Measurements from ENCODE around the gene TMEM184A.

Gene TMEM184A

GRCh38 chr7:1550005-1550845 is 5.8 kb downstream of the TMEM184A start:
- DNase-seq, result no peak

GRCh38 chr7:1549357-1550004 is 6.5 kb downstream of the TMEM184A start:
- DNase-seq, result no peak

DNA sequence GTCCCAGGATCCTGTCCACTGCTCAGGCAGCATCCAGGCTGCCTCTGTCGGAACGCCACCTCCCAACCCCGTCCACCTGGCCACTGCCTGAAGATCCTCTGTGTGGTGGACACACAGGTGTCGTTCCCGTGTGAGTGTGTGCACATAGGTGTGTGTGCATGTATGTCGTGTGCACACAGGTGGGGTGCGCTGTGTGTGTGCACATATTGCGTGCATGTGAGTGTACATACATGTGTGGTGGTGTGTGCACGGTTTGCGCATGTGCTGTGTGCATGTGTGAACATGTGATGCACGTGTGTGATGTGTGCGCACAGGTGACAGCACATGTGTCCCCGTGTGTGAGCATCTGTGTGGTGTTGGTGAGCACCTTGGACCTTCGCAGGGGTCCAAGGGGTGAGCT is 7.1 kb downstream of the TMEM184A start:
- no peak for DNase-seq

DNA sequence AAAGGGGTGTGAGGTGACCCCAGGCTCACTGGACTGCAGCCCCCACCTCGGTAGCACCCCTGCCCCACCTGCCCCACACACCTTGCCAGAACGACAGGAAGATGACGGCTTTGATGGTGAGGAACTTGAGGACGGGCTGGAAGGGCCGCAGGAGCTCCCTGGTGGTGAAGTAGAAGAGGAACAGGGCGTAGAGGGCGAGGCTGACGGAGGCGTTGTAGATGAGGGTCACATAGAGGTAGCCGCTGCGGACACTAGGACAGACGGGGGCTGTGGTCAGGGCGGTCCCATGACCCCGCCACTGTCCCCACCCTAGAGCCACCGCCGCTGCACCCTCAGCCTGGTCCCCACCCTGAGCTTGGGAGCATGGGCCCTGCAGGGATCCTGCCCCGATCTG is 7.6 kb downstream of the TMEM184A start:
- peak; percentile 78 for DNase-seq

DNA sequence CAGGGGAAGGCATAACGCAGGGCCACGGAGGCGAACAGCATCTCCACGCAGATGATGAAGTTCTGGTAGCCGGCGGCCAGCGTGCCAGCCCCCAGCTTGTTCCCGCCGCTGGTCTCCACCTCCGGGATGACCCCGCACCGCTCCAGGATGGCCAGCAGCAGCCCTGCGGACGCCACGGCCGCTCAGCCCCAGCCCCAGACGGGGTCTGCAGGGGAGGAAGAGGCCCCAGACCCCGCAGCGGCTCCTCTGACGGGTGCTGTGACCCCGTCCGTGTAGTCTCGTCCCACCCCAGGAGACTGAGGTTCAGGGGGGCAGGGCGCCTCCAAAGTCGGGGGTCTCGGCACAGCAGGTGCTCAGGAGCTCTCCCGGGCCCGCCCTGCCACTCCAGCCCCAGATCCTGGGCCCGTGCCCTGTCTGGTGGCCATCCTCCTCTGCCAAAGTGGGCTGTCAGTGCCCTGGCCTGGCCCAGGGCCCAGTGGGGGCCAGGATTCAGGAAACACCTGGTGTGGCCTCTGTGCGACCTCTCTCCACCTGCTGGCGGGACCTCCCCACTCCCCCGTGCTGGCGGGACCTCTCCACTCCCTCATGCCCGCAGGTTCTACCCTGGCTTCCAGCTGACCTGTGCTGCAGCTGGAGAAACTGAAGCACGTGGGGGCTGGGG is 8.1 kb downstream of the TMEM184A start:
- no peak for DNase-seq

DNA sequence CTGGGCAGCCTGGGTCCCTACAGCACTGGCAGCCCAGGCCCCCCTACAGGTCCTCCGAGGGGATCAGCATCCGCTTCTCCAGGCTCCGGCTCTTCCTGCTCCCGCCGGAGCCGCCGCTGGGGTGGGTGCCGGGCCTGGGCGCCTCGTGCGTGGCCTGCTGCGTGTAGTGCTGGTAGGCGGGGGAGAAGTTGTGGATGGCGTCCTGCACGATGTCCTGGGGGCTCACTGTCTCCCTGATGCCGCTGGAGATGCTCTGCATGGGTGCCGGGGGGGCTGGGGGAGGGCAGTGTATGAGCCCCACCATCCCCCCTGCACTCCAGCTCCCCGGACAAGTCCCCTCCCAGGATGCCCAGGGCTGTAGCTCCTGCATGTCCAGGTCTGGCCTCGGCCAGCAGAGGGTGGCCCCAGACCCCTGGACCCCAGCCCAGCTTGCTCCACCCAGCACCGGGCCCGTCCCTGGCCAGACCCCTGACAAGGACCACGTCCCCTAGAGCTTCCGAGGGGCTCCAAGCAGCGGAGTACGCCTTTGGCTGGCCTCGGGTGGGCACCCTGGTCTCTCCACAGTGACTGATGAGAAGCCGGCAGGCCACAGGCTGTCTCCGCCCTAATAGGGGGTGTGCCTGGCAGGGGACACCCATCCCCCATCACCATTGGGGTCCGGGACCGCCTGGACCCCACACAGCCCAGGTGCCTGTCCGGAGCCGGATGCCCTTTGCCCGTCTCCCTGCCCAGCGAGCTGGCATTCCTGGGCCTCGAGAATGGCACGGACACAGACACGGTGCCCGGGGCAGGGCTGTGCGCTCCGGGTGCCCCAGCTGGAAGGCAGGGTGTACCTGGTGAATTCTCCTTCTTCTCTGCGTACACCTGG is 8.9 kb downstream of the TMEM184A start:
- no peak for DNase-seq

DNA sequence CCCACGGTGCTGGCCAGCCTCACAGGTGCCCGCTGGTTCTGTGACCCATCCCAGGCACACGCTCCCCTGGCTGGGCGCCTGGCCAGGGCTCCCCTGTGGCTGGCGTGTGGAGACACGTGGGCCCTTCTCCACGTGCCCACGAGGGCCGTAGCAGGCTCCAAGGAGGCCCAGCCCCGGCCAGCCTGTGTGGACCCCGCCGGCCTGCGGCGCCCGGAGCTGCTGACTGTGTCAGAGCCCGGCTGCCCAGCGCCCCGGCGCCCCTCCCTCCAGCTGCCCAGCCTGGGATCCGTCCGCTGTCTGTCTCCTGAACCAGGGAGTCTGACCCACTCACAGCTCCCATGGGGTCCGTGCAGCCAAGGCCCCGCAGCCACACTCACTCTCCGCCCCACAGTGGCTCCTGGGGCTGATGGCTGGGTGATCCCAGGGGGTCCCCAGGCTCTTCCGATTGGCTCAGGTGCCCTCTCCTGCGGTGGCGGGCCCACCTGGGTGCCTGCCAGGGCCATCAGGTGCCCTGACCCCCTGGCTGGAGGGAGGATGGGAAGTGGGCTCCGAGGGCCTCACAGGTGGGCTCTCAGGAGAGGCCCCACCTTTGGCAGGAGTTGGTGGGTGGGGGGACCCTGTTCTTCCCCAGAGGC is 9.6 kb downstream of the TMEM184A start:
- no peak for DNase-seq

DNA sequence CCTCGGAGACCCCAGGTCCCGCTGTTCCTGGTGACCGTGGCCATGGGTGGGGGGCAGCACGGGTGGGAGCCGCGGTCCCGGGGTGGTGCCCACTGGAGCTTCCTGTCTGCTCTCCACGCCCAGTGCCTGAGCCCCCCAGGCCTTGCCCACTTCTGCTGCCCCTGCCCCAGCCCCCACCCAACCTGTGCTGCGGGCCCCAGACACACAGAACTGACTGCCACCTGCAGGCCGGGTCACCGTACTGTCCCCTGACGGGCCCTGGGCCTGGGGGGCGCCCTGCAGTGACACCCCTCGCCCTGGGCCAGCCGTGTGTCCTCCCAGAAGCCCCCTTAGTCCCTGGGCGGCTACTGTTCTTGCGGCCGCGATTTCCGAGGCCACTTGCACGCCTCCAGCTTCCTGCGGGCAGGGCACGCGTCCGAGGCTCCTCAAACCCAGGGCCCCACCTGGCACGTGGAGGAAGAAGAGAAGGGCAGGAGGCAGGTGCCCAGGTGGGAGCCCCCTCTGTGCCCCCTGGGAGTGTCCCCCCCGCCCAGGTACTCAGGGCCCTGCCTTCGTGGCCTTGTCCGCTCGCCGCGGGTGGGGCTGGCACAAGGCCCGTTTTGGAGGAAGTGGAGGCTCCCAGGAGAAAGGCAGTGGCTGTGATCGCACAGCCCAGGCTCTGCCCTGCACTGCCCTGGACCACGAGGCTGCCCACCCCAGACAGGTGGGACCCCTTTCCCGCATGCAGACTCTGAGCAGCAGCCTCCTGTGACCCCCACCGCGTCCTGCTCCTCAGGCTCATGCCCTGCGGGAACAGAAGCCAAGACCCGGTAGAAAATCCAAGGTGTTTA is 10.4 kb downstream of the TMEM184A start:
- no peak for DNase-seq

DNA sequence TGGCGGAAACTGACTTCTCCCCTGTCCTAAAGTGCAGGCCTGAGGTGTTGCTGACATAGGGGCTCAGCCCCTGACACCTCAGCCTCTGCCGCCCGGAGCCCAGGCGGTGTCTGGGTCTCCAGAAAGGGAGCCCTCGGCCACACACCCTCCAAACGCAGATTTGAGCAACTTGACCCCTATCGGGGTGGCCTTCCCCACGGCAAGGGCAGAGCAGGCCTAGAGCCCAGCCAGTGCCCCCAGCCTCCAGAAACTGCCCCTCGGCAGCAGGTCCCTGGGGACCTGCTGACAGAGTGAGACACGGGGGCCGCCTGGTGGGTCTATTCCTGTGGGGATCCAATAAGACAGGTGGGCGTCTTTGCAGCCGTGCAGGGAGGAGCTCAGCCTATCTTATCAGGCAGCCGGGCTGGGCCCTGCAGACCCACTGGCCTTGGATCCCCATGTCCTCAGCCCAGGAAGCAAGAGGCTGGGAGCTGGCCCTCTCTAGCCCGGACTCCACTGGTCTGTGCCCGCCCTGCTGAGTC is 11.0 kb downstream of the TMEM184A start:
- no peak for DNase-seq

DNA sequence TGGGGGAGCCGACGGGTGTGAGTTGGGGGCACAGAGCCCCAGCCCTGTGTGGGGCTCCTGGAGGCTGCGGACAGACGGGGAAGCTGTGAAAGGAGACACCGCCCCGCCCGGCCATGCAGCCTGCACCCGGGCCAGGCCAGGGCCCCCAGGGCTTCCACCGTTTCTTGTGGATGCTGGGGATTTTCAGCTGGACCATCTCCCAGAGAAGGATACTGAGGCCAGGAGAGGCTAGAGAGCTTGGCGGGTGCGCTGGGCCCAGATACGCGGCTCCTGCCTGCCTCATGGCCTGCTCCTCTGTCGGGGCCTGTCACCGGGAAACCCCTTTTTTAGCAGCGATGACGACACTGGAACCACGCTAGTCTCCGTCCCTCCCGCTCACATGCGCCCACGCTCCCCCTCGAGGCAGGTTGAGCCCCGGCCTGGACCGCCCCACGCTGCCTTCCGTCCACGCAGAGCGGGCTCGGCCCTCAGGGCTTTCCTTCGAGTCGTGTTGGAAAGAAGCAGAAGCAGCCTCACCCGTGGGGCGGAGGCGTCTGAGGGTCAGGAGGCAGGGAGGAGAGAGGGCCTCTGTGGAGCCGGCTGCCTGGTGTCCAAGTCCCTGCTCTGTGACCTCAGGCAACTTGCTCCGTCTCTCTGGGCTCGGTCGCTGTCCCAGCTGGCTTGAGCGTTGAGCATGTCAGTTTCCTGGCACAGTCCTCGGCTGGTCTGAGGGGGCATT is 11.7 kb downstream of the TMEM184A start:
- no peak for DNase-seq

DNA sequence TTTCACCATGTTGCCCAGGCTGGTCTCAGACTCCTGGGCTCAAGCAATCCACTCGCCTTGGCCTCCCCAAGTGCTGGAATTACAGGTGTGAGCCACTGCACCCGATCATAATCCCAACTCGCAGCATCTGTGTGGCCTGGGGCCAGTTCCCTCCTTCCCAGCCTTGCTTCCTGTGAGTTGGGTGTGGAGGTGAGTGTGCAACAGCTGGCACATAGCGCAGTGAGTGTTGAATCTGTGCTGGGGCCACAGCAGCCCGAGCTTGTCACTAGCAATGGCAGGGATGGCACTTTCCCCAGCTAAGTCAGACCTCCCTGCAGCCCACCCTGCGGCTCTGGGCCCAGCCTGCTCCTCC is 12.2 kb downstream of the TMEM184A start:
- DNase-seq, result no peak

DNA sequence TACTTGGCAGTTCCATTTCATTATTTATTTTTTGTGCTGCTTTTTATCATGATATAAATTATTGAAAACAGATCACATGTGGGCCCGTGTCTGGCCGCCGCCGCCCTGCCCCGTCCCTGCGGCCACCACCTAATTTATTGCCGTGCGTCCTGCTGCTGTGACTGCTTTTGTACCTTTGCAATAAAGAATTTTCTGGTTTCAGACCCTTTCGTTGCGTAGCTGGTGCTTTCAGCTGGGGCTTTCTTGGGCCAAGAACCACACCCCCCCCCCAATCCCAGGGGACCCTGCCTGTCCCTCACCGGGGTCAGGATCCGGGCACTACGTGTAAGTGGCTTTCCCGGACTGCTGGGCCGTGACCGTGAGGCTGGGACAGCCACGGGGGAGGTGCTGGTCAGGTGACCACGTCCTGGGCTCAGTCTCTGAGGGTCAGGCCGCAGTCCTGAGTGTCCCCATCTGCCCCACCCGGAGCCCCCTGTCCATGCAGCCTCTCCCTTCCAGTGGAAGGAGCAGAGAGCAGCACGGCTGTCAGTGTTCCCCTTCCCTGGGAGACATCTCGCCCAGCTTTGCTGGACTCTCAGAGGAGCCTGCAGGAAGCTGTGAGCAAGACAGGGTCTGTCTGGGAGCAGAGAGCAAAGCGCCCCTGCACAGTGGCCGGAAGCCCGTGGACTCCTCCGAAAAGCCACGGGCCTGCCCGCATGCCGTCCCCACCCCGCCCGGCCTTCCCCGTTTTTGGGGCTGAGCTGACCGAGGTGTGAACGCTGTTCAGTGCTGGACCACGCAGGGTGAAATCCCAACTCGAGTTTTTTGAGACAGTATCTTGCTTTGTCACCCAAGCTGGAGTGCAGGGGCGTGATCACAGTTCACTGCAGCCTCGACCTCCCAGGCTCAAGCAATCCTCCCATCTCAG is 12.9 kb downstream of the TMEM184A start:
- DNase-seq, result no peak

GRCh38 chr7:1542329-1542728 is 13.7 kb downstream of the TMEM184A start:
- no peak for DNase-seq

- DNase-seq, result no peak
These were observed 14.4 kb downstream of the TMEM184A start for GRCh38 chr7:1541431-1542162.

- no peak for DNase-seq
These were observed 15.2 kb downstream of the TMEM184A start for GRCh38 chr7:1540776-1541271.

DNA sequence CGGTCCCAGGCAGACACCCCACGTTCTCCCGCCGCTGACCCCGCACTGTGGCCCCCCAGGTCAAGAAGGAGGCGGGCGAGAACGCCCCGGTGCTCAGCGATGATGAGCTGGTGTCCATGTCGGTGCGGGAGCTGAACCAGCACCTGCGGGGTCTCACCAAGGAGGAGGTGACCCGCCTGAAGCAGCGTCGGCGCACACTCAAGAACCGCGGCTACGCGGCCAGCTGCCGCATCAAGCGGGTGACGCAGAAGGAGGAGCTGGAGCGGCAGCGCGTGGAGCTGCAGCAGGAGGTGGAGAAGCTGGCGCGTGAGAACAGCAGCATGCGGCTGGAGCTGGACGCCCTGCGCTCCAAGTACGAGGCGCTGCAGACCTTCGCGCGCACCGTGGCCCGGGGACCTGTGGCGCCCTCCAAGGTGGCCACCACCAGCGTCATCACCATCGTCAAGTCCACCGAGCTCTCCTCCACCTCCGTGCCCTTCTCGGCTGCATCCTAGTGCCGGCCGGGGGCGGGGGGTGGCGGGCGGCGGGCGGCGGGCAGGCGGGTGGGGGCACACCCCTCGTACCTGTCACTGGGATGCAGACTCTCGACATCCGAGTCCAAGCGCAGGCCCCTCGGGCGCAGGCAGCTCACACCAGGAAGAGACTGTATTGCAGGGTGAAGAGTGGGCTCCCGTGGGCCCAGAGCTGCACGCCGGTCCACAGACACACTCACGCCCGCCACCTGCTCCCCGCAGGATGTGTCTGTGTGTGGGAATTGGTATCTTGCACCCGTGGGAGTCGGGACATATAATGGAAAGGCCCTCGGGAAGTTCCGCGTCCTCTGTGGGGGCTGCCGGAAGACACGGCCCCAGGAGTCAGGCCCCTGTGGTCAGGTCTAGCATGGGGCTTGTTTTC is 15.9 kb downstream of the TMEM184A start:
- no peak for DNase-seq

GRCh38 chr7:1539181-1539881 is 16.7 kb downstream of the TMEM184A start:
- no peak for DNase-seq

Data from 8988T (cell line).